KMS-11 (cell line): ENCODE results near the gene EIF1AX.

ENCODE experiments used
- H2AFZ ChIP-seq: fragments of 200-600 bp; sonication (generic); 2 replicates; pipeline ENCODE4 v1.6.1; 2016; ENCODE audit warnings: antibody characterized with exemption, mixed run types, low read depth
- H3K27ac ChIP-seq: fragments of 200-600 bp; sonication (generic); 2 replicates; pipeline ENCODE4 v1.6.1; 2016; ENCODE audit warnings: mild to moderate bottlenecking, mixed run types
- H3K27me3 ChIP-seq: fragments of 200-600 bp; sonication (generic); 2 replicates; pipeline ENCODE4 v1.6.1; 2017; ENCODE audit warnings: mild to moderate bottlenecking, low read depth, mixed run types, moderate library complexity; ENCODE audit not compliant: insufficient read depth
- H3K36me3 ChIP-seq: fragments of 200-600 bp; sonication (generic); 2 replicates; pipeline ENCODE4 v1.6.1; 2017; ENCODE audit warnings: mild to moderate bottlenecking, mixed run types; ENCODE audit not compliant: insufficient read depth
- H3K4me1 ChIP-seq: fragments of 200-600 bp; sonication (generic); 2 replicates; pipeline ENCODE4 v1.6.1; 2016; ENCODE audit warnings: mild to moderate bottlenecking, low read depth, mixed run types; ENCODE audit not compliant: poor library complexity, severe bottlenecking
- H3K4me2 ChIP-seq: fragments of 200-600 bp; sonication (generic); 2 replicates; pipeline ENCODE4 v1.7.0; 2016; ENCODE audit warnings: mild to moderate bottlenecking, mixed run types
- H3K4me3 ChIP-seq: fragments of 200-600 bp; sonication (generic); IDR thresholded peaks from 2 replicates; pipeline ENCODE4 v1.6.1; 2017; ENCODE audit warnings: low read depth, low read length, mixed read lengths; ENCODE audit not compliant: insufficient read depth
- H3K79me2 ChIP-seq: fragments of 200-600 bp; sonication (generic); 2 replicates; pipeline ENCODE4 v1.6.1; 2016; ENCODE audit warnings: low read depth, mixed run types; ENCODE audit not compliant: insufficient read depth
- H3K9ac ChIP-seq: fragments of 200-600 bp; sonication (generic); 2 replicates; pipeline ENCODE4 v1.6.1; 2016; ENCODE audit warnings: mild to moderate bottlenecking, mixed run types
- H4K20me1 ChIP-seq: fragments of 200-600 bp; sonication (generic); 2 replicates; pipeline ENCODE4 v1.6.1; 2016; ENCODE audit warnings: mild to moderate bottlenecking, mixed run types; ENCODE audit not compliant: insufficient read depth
- CTCF ChIP-seq: fragments of 200-600 bp; sonication (generic); conservative IDR thresholded peaks from 2 replicates; pipeline ENCODE4 v1.6.1; 2017; ENCODE audit warnings: low read depth, mild to moderate bottlenecking, antibody characterized with exemption, low read length, moderate library complexity, mixed read lengths

The EIF1AX gene, protein sequence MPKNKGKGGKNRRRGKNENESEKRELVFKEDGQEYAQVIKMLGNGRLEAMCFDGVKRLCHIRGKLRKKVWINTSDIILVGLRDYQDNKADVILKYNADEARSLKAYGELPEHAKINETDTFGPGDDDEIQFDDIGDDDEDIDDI

DNA sequence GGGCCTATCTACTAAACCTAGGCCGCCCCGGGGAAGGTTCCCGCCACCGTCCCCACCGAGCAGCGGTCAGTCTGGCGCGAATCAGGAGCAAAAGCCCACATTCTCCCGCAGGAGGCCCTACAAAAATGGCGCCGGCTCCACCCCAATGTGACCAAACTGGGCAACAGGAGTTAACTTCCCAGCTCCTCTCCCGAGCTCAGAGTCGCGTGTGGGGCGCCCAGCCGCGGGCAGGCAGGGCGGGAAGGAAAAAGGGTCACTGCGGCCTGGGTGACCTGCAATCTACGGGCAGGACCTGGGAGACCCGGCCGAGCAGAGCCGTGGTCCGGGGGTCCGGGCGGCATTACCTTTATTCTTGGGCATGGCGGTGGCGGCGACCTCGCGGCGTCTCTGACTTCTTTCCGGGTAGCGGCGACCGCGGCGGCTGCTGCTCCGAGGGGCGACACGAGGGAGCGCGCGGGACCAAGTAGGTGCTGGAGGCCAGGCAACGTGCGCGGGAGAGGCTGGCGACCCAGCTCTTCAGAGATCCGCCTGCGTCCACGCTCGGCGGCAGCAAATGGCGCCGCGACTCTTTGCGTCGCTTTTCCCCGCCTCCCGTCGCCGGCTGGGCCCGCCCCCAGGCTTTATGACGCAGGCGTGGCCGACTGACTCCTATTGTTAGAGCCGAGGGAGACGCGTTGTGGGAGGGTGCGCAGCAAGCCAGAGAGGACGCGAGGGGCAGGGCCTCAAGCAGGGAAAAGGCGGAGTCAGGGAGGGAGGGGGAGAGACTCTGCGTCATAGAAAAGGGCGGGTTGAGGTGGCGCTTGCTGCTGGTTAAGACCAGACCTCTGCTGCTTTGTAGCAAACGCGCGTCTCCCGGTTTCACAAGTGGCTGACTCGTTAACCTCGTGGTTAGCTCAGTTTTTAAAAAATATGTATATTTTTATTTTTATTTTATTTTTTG lies at the start of gene EIF1AX:
TSS of gene EIF1AX (minus strand) at position 558 of the 940 bp plus-strand sequence. CDS start at position 360, 198 bp downstream.
- H2AFZ ChIP-seq, result peak within 1 kb of the TSS; percentile 59; the same call in 1 of the 2 replicates
- no peak for TF ChIP-seq CTCF
- H3K27me3 ChIP-seq, result no peaks in the 10 kb centered on the region
- peak within 1 kb of the TSS; percentile 73 for H3K27ac ChIP-seq
- peak within 1 kb of the TSS; percentile 88 for H3K4me2 ChIP-seq
- 0 out of 2 replicates have a peak, but pooled peaks cover 1% of the 10 kb centered on the region for H3K36me3 ChIP-seq
- H3K4me1 ChIP-seq, result peaks cover 38% of the 10 kb centered on the region
- H3K9ac ChIP-seq, result peak within 1 kb of the TSS; percentile 88
- H3K4me3 ChIP-seq, result no peak within 1 kb of the TSS
- H4K20me1 ChIP-seq, result peaks cover 16% of the 10 kb centered on the region
- H3K79me2 ChIP-seq, result peaks cover 49% of the 10 kb centered on the region

GRCh38 chrX:20189171-20189570 lies 47.5 kb upstream of the EIF1AX start:
- TF ChIP-seq CTCF, result no peak

GRCh38 chrX:20181598-20182329 lies 40.1 kb upstream of the EIF1AX start:
- H3K4me1 ChIP-seq, result no peaks in the 10 kb centered on the region
- no peak overlapping the region for H3K9ac ChIP-seq
- no peak overlapping the region for H3K4me2 ChIP-seq
- H3K79me2 ChIP-seq, result no peaks in the 10 kb centered on the region
- no peak overlapping the region for H3K4me3 ChIP-seq
- no peak overlapping the region for H2AFZ ChIP-seq
- TF ChIP-seq CTCF, result no peak
- H4K20me1 ChIP-seq, result no peaks in the 10 kb centered on the region
- no peaks in the 10 kb centered on the region for H3K36me3 ChIP-seq
- no peaks in the 10 kb centered on the region for H3K27me3 ChIP-seq
- H3K27ac ChIP-seq, result no peak overlapping the region

More at GRCh38 chrX:20189171-20189570, 47.5 kb upstream of the EIF1AX start:
- no peaks in the 10 kb centered on the region for H3K27me3 ChIP-seq
- no peaks in the 10 kb centered on the region for H3K4me1 ChIP-seq
- no peak overlapping the region for H3K4me3 ChIP-seq
- H2AFZ ChIP-seq, result no peak overlapping the region
- no peaks in the 10 kb centered on the region for H3K36me3 ChIP-seq
- H3K9ac ChIP-seq, result no peak overlapping the region
- no peak overlapping the region for H3K4me2 ChIP-seq
- H3K79me2 ChIP-seq, result no peaks in the 10 kb centered on the region
- H4K20me1 ChIP-seq, result no peaks in the 10 kb centered on the region
- no peak overlapping the region for H3K27ac ChIP-seq

- Histone ChIP-seq H3K27me3 (no peaks in the 10 kb centered on the region), H3K4me1 (no peaks in the 10 kb centered on the region), H3K36me3 (no peaks in the 10 kb centered on the region), H3K9ac (no peak overlapping the region), H2AFZ (no peak overlapping the region), H3K27ac (no peak overlapping the region), H3K4me2 (no peak overlapping the region), H4K20me1 (no peaks in the 10 kb centered on the region), H3K4me3 (no peak overlapping the region), H3K79me2 (no peaks in the 10 kb centered on the region)
- TF ChIP-seq CTCF, result no peak
Observed at GRCh38 chrX:20177093-20177492, 35.5 kb upstream of the EIF1AX start.
